Measurements from ENCODE around the gene PGLYRP2.

PGLYRP2 gene

DNA sequence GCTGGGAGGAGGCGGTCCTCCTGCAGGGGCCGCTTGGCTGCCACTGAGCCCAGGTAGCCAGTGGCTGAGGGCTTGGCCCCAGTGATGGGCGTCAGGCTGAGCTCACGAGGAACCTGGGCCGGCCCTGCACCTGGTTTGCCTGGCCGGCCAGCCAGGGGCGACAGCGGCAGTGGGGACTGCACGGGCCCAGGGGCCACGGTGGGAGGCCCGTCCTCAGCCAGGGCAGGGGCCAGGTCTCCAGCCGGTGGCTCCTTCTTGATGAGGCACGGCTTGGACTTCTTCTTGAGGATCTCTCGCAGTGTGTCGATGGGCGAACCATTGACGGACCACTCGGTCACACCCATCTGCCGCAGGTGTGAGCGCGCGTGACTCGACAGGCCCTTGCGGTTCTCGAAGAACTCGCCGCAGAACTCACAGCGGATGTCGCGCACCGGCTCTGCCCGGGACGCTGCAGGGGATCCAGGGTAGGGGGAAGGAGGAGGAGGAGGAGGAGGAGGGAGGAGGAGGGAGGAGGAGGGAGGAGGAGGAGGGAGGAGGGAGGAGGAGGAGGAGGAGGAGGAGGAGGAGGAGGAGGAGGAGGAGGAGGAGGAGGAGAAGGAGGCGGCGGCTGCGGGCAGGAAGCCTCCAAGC lies 53.9 kb downstream of the PGLYRP2 start:
- H3K36me3 ChIP-seq (replicated peaks; ENCODE audit: low read depth, low read length): peaks cover 53% of the 10 kb centered on the region
- peaks cover 36% of the 10 kb centered on the region for H3K79me2 ChIP-seq (ENCODE audit: low read length)
- H3K9me3 ChIP-seq (ENCODE audit: insufficient read depth, low read length): no peaks in the 10 kb centered on the region
- no peak for TF ChIP-seq EZH2phosphoT487 (IDR thresholded peaks at IDR 0.05; ENCODE audit: low read depth)
- TF ChIP-seq, protein P1, sequence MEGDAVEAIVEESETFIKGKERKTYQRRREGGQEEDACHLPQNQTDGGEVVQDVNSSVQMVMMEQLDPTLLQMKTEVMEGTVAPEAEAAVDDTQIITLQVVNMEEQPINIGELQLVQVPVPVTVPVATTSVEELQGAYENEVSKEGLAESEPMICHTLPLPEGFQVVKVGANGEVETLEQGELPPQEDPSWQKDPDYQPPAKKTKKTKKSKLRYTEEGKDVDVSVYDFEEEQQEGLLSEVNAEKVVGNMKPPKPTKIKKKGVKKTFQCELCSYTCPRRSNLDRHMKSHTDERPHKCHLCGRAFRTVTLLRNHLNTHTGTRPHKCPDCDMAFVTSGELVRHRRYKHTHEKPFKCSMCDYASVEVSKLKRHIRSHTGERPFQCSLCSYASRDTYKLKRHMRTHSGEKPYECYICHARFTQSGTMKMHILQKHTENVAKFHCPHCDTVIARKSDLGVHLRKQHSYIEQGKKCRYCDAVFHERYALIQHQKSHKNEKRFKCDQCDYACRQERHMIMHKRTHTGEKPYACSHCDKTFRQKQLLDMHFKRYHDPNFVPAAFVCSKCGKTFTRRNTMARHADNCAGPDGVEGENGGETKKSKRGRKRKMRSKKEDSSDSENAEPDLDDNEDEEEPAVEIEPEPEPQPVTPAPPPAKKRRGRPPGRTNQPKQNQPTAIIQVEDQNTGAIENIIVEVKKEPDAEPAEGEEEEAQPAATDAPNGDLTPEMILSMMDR (IDR thresholded peaks at IDR 0.05; ENCODE audit: low read depth, low read length): no peak
- no peak overlapping the region for H3K4me2 ChIP-seq (ENCODE audit: low read length)
- H2AFZ ChIP-seq (ENCODE audit: low read depth, low read length): no peak overlapping the region
- 0 out of 2 replicates have a peak, but pooled peaks cover 9% of the 10 kb centered on the region for H4K20me1 ChIP-seq (ENCODE audit: insufficient read depth, low read length)
- H3K9ac ChIP-seq (ENCODE audit: low read length): no peak overlapping the region
- H3K4me1 ChIP-seq (ENCODE audit: low read length): no peaks in the 10 kb centered on the region
- no peaks in the 10 kb centered on the region for H3K27me3 ChIP-seq (ENCODE audit: low read depth, low read length)
- H3K27ac ChIP-seq (ENCODE audit: low read length): no peak overlapping the region
- H3K4me3 ChIP-seq (ENCODE audit: low read length): no peak overlapping the region

DNA sequence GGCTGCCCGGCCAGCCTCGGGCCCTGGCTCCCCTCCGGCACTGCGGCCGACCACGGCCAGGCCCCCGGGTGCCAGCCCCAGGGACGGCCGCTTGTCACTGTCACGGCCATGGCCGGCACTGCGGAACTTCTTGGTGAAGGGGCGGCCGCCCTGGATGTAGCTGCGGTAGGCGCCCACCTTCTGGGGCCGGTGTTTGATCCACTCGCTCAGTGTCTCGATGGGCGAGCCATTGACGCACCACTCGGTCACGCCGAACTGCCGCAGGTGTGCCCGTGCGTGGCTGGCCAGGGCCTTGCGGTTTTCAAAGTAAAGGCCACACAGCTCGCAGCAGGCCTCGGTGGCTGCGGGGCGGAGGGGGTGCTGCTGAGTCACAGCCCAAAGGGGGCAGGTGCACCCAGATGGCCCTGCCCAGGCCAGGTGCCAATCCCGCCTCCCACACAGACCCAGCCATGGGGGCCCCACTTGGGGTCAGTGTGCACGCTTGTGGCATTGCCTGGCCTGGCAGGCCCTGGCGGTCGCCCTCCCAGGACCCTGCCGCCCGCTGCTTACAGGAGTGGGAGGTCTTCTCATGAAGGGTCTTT lies 54.5 kb downstream of the PGLYRP2 start:
- no peak overlapping the region for H3K4me3 ChIP-seq (ENCODE audit: low read length)
- H3K9ac ChIP-seq (ENCODE audit: low read length): no peak overlapping the region
- H3K9me3 ChIP-seq (ENCODE audit: insufficient read depth, low read length): no peaks in the 10 kb centered on the region
- no peak for TF ChIP-seq EZH2phosphoT487 (IDR thresholded peaks at IDR 0.05; ENCODE audit: low read depth)
- TF ChIP-seq, protein P1 (IDR thresholded peaks at IDR 0.05; ENCODE audit: low read depth, low read length): no peak
- H2AFZ ChIP-seq (ENCODE audit: low read depth, low read length): no peak overlapping the region
- H3K27ac ChIP-seq (ENCODE audit: low read length): no peak overlapping the region
- H3K4me1 ChIP-seq (ENCODE audit: low read length): peaks cover 1% of the 10 kb centered on the region
- no peaks in the 10 kb centered on the region for H3K27me3 ChIP-seq (ENCODE audit: low read depth, low read length)
- peaks cover 50% of the 10 kb centered on the region for H3K36me3 ChIP-seq (replicated peaks; ENCODE audit: low read depth, low read length)
- no peak overlapping the region for H3K4me2 ChIP-seq (ENCODE audit: low read length)
- 0 out of 2 replicates have a peak, but pooled peaks cover 9% of the 10 kb centered on the region for H4K20me1 ChIP-seq (ENCODE audit: insufficient read depth, low read length)
- peaks cover 30% of the 10 kb centered on the region for H3K79me2 ChIP-seq (ENCODE audit: low read length)

DNA sequence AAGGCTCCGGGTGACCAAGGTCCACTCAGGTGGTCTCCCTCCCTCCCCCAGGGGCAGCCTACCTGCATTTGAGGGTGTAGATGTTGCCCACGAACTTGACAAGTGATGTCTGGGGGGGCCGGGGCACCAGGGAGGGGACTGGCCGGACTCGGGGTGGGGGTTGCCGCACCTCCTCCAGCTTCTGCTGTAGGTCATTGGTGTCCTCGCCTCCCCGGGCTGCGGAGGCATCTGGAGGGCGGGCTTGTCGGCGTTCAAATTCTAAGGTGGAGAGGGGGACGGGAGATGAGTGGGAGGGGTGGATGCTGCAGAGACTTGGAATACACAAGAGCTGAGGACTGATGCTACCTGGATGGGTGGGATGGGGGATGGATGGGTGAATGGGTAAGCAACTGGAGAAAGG lies 55.2 kb downstream of the PGLYRP2 start:
- Histone ChIP-seq H3K79me2 (ENCODE audit: low read length) (peaks cover 23% of the 10 kb centered on the region), H3K27ac (ENCODE audit: low read length) (no peak overlapping the region), H3K36me3 (replicated peaks; ENCODE audit: low read depth, low read length) (peaks cover 50% of the 10 kb centered on the region), H2AFZ (ENCODE audit: low read depth, low read length) (no peak overlapping the region), H3K9me3 (ENCODE audit: insufficient read depth, low read length) (no peaks in the 10 kb centered on the region), H3K9ac (ENCODE audit: low read length) (no peak overlapping the region), H3K4me2 (ENCODE audit: low read length) (no peak overlapping the region), H3K27me3 (ENCODE audit: low read depth, low read length) (no peaks in the 10 kb centered on the region), H4K20me1 (ENCODE audit: insufficient read depth, low read length) (0 out of 2 replicates have a peak, but pooled peaks cover 9% of the 10 kb centered on the region), H3K4me1 (ENCODE audit: low read length) (peaks cover 7% of the 10 kb centered on the region), H3K4me3 (ENCODE audit: low read length) (no peak overlapping the region)
- TF ChIP-seq EZH2phosphoT487 (IDR thresholded peaks at IDR 0.05; ENCODE audit: low read depth): no peak
- TF ChIP-seq, protein P1 (IDR thresholded peaks at IDR 0.05; ENCODE audit: low read depth, low read length): no peak

DNA sequence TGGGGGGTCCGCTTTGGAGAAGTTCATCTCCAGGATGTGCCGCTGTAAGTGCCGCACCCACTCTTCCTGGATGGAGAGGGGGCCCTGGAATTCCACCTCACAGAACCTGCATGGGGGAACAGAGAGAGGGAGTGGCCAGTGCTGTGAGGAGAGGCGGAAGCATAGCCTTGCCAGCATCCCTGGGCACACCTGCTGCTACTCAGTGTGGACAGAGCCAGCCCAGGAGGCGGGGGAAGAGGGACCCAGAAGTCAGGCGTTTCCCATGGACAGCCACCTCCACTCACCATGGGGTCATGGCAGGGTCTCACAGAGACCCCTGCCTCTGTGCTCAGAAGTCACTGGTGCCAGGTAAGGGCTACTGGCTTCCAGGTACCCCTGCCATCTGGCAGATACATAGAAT lies 56.2 kb downstream of the PGLYRP2 start:
- Histone ChIP-seq H4K20me1 (ENCODE audit: insufficient read depth, low read length) (no peaks in the 10 kb centered on the region), H3K9me3 (ENCODE audit: insufficient read depth, low read length) (no peaks in the 10 kb centered on the region), H2AFZ (ENCODE audit: low read depth, low read length) (no peak overlapping the region), H3K4me1 (ENCODE audit: low read length) (peaks cover 7% of the 10 kb centered on the region), H3K4me2 (ENCODE audit: low read length) (no peak overlapping the region), H3K27ac (ENCODE audit: low read length) (no peak overlapping the region), H3K4me3 (ENCODE audit: low read length) (no peak overlapping the region), H3K27me3 (ENCODE audit: low read depth, low read length) (no peaks in the 10 kb centered on the region), H3K36me3 (replicated peaks; ENCODE audit: low read depth, low read length) (peaks cover 48% of the 10 kb centered on the region), H3K79me2 (ENCODE audit: low read length) (peaks cover 20% of the 10 kb centered on the region), H3K9ac (ENCODE audit: low read length) (no peak overlapping the region)
- TF ChIP-seq, protein P1 (IDR thresholded peaks at IDR 0.05; ENCODE audit: low read depth, low read length): no peak
- no peak for TF ChIP-seq EZH2phosphoT487 (IDR thresholded peaks at IDR 0.05; ENCODE audit: low read depth)

Data from OCI-LY3 (cell line).